Activated CD4-positive, alpha-beta T cell treated with anti-CD3 and anti-CD28 coated beads, Interleukin-2, Interleukin-4, amounts not matched to agents 100 ng/mL and 50 ng/mL, durations not matched to agents 16 hours and 8 hours (primary cell): Measurements from ENCODE around the gene NET1.

Source experiments
- DNase-seq: peaks from one replicate; pipeline ENCODE4 v3.0.0-alpha.2; 2020; ENCODE audit warnings: low spot score

NET1 gene

GRCh38 chr10:5502571-5503476, 90.5 kb downstream of the NET1 start:
- DNase-seq: no peak

DNA sequence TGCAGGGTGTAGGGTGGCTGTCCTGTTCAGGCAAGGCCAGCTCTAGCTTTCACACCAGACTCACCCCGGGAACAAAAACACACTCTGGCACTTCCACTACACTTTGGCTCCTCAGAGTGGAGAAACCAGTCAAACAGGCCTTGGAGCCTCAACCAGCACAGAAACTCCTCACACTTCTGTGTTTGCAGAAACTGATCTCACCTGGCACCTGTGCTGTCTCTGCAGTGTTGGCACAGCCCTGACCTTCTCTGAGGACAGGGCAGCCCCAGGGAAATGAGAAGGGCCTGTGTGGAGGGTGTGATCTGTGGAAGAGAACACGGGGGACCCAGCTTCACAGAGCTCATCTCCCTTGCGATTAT, 91.1 kb downstream of the NET1 start:
- DNase-seq: no peak

DNA sequence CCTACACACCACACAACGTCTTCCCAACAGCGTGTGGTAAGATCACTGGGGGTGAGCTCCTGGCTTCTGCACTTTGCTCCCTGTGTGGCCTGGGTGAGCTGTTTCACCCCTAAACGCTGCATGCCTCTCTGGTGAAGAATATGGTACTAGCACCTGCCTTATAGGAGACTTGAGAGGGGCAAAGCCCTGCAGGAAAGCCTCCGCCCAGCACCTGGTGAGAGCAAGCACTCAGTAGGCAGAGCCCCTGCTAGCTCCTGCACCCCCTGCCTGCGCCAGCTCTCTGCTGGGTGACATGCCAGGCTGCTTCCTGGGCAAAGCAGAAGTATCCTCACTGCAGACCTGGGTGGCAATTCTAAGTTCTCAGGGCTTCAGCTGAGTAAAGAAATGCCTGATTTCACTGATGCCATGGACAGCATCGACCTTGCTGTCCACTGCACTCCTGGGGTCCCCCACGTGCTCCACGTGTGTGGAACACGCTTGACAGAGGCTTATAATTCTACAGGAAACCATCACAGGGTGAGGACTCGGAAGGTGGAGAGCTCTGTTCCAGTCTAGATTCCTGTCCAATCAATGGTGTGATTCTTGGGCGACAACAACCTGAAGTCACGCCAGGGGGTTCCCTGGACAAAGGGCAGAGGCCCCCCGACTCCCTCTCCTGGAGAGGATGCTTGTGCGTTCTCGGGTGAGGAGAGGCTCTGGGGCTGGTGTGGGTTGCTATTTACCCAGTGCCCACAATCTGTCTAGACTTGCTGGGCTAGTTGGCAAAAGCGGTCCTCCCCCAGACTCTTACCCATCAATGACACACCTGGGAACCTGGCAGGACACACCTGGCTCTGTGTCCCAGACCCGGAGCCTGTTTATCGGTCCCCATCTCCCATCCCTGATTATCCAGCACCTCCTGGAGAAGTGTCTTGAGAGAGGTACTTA, 92.1 kb downstream of the NET1 start:
- DNase-seq: no peak

GRCh38 chr10:5506246-5506645, 93.9 kb downstream of the NET1 start:
- DNase-seq: no peak

DNA sequence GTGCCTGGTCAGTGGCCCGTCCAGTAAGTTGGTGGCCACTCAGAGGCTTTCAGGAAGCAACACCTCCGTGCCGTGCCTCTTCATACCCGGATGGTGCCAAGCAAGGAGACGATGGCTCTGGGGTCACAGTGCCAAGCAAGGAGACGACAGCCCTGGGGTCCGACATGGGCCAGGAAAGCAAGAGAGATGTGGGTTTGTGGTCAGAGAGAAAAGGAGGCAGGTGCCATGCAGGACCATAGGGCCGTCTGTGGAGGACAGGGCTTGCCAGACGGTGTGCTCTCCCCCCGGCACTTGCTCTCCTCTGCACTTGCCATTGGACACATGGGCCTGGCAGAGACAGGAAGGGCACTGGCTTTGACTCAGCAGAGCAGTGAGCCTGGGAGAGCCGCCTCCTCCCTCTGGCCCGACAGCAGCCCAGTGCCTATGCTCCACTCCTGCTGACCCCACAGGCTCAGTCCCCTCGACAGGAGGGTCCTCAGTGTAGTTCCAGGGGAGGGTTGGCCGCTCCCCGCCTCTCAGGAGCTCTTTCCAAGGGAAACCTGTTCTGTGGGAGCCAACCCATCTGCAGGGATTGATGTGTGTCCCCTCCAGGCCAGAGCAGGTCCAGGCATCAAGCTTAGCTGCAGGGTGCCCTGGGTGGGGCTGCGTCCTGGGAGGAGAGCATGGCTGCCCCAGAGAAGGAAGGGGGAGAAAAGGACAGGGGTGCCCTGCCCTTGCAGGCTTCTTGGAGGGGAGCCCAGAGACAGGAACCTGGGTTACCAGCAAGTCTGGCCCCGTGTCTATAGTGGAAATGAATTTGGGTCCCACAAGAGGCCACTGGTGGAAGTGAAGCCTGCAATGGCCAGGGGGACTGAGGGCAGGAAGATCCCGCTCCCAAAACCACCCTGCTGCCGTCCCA, 94.6 kb downstream of the NET1 start:
- no peak for DNase-seq

- no peak for DNase-seq
These were observed 95.3 kb downstream of the NET1 start for GRCh38 chr10:5507649-5508131.

DNA sequence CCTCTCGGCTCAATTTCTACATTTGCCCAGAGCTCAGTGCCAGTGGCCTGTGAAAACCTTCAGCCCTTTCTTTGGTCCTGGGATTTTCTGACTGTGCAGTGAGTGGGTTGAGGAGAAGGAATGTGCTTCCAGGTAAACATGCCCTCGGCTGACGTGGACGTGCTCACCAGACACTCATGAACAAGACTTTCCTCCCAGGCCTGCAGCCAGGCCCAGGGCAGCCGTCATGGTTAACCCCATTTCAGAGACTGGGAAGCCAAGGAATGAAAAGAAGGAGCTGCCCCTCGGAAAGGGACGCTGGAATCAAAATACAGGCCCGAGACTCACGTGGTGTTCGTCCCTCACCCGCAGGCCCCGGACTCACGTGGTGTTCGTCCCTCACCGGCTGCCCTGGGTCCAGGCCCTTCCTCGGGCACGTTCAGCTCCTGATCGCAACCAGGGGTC, 95.8 kb downstream of the NET1 start:
- no peak for DNase-seq
